GM19238 (cell line): ENCODE results near the gene IGFL4.

ENCODE experiments used
- DNase-seq: peaks from one replicate; pipeline ENCODE4 v3.0.0; 2011; ENCODE audit warnings: low spot score; ENCODE audit not compliant: insufficient read length

The IGFL4 gene

DNA sequence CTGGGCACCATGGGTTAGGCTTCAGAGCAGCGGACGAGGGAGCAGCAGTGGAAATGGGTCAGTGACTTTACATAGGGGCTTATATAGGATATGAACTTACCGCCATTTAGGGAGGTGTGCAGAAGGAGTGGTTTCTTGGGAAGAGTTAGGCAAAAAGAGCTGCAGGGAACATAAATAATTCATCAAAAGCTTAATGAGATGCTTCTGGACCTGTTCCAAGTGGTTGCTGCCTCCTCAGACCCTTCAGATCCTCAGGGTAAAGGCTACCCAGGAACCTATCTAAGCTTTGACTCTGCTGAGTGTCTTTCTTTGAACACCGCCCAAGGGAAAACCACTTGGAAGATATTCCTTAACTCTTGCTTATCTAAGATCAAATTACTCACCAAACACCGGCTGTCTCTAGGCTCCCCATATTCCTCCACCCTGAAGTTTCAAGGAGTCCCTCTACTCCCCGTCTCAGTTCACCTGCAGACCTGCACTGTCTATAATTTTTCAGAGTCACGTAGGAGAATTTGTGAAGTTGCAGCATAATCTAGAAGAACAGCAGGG lies at the start of gene IGFL4:
TSS of gene IGFL4 (minus strand) at position 51 of the 549 bp plus-strand sequence. CDS start at position 11, 40 bp downstream.
- DNase-seq, result no peak

DNA sequence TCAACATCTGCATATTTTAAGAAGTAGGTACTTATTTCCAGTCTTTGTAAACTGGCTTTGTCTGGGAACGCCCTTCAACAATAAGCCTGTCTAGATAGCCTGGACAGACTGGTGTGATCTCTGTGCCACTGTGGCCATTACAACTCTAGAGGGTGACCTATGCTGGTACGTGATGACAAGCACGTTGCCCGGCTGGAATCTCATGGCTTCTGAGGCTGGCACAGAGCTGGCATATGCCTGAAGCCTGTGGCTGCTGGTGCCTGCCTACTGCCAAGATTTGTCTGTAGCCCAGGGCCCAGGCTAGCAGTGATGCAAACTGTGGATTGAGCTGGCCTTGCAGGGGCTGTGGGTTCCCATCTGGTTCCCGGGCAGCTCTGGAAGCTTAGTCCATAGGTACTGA lies 49.6 kb upstream of the IGFL4 start:
- no peak for DNase-seq

DNA sequence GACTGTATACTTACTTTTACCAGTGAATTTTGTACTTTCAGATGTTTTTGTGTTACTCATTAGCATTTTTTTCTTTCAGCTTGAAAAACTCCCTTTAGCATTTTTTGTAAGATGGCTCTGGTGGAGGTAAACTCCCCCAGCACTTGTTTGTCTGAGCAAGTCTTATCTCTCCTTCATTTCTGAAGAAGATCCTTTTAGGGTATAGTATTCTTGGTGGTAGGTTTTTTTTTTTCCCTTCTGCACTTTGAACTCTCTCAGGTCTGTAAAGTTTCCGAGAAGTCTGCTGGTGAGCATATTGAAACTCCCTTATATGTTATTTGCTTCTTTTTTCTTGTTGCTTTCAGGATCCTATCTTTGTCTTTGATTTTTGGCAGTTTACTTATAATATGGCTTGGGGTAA lies 48.6 kb upstream of the IGFL4 start:
- DNase-seq, result no peak

DNA sequence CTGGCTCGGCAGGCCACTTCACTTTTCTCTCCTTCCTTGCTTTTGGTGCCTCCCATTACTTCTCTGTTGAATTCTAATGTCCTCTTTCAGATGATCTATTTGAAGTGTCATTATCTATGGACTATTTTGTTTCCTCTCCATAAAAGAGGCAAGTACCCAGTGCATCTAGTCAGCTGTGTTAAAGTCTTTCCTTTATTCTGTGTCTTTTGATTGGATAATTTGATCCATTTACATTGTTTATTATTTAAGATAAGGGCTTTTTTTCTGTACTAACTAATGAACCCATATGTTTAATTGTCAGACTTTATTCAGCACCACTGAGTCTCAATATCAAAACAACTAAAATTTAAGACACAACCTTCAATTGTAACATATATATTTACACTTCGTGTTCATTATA lies 47.3 kb upstream of the IGFL4 start:
- no peak for DNase-seq

DNA sequence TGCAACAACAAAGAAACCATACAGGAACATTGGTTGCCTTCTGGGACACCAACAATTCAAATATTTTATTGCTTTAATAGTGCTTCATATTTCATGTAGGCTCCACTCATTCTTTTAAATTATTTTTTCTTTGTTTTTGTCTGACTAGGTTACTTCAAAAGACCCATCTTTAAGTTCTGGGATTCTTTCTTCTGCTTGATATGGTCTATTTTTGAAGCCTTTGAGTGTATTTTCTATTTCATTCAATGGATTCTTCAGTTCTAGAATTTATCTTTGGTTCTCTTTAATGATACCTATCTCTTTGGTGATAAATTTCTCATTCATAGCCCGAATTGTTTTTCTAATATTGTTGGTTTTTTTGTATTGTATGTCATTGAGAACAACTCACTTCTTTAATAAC lies 45.1 kb upstream of the IGFL4 start:
- no peak for DNase-seq

DNA sequence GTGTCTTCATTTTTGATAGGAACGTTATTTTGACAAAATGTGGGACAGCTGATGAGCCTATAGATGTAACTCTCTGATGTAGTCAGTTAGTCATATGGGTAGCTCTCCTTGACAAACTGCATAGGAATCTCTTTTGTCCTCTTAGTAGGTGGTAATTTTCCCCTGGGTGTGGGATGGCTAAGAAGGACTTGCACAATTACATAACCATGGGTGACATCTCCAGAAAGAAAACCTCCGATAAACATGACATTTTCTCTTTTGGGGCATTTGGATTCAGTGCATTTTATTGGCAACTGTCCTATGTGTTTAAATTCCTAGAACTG lies 41.9 kb upstream of the IGFL4 start:
- no peak for DNase-seq

DNA sequence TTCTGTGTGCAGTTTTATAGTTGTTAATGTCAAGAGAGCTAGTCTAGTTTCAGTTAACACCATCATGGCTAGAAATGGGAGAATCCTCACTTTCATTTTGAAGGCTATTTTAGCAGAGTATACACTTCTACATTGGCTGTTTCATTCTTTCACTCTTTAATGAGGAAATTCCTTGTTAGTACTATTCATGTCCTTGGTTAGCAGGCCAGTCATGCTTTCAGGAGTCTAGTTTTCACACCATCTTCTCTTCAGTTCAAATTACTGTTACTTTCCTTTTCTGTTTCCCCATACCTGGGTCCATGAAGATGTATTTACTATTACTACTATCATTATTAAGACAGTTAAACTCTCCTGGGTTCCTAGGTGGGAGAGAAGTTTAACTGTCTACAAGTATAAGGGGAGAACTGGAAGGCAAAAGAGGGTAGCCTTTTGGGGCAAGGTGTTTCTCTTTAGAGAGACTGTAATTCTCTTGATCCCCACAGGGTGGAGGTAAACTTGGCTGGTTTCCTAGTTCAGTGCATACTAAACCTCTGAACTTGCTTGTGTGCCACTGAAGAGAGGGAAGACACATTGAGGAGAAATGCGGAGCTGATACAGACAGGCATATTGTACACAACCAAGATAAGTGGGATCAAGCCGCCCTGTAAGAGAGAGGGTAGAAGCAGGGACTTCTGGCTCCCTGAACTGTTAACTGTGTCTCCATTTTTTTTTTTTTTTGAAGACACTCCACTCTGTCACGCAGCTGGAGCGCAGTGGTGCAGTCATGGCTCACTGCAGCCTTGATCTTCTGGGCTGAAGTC lies 41.3 kb upstream of the IGFL4 start:
- no peak for DNase-seq

DNA sequence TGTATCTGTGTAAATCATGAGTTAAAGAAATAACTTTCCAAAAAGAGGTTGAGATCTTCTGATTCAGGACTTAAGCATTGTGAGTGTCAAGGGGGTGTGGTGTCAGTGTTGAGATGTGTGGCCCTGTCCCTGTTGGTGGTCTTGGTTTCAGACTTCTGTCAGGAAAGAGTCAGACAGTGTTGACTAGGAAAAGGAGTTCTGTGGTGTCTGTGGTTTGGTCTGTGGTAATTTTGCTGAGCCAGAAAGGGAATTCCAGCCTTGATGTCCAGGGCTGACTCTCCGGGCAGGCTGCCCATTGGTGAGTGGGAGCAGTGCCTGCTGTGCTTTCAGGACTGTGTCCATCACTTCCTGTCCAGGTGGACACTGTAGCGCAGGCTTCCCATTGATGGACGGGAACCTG lies 39.8 kb upstream of the IGFL4 start:
- no peak for DNase-seq

DNA sequence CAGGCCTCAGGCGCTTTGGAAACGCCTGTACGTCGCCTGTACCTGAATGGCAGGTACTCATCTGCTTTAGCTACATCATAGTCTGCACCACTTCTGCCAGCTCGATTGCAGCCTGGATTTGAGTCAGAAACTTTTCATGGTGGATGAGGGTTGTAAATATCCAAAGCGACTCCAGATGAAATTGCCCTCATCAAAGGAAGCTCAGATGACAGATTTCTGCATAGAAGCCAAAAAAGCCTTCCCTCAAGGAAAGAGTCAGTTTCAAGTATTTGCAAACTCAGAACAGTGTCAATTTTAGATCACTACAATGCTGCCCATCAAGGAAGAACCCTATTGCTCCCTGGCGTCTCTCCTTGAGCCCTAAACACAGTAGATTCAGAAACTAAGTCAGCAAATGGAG lies 38.8 kb upstream of the IGFL4 start:
- DNase-seq, result no peak

DNA sequence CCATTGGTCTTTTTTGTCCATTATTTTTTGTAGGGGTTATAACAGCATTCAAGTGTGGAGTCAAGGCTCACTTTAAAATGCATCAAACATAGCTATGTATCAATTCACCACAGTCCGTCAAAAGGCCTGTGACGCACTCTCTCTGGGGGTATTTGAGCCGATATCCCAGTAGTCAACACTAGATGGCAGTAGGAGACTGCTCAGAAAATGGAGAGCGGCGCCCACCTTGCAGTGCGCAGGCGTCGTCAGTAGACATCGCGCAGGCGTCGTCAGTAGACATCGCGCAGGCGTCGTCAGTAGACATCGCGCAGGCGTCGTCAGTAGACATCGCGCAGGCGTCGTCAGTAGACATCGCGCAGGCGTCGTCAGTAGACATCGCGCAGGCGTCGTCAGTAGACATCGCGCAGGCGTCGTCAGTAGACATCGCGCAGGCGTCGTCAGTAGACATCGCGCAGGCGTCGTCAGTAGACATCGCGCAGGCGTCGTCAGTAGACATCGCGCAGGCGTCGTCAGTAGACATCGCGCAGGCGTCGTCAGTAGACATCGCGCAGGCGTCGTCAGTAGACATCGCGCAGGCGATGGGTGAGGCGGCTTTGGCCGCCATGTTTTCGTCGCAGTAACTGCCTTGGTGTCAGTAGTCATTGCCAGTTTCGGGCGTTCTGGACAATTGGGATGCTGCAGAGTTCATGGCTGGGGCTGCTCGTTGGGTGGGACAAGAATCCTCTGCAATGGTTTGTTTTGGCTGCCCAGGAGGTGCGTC lies 38.0 kb upstream of the IGFL4 start:
- DNase-seq, result peak; percentile 15

DNA sequence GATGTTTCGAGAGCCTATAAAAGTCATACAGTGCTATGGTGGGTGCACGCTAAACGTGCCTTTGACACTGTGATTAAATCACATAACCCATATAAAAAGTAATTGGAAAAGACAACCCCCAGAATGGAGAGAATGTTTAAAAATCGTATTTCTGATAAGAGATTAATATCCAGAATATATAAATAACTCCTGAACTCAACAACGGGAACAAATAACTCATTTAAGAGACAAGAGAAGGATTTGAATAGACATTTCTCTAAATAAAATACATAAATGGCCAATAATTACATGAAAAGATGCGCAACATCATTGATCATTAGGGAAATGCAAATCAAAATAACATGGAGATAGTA lies 37.0 kb upstream of the IGFL4 start:
- no peak for DNase-seq

DNA sequence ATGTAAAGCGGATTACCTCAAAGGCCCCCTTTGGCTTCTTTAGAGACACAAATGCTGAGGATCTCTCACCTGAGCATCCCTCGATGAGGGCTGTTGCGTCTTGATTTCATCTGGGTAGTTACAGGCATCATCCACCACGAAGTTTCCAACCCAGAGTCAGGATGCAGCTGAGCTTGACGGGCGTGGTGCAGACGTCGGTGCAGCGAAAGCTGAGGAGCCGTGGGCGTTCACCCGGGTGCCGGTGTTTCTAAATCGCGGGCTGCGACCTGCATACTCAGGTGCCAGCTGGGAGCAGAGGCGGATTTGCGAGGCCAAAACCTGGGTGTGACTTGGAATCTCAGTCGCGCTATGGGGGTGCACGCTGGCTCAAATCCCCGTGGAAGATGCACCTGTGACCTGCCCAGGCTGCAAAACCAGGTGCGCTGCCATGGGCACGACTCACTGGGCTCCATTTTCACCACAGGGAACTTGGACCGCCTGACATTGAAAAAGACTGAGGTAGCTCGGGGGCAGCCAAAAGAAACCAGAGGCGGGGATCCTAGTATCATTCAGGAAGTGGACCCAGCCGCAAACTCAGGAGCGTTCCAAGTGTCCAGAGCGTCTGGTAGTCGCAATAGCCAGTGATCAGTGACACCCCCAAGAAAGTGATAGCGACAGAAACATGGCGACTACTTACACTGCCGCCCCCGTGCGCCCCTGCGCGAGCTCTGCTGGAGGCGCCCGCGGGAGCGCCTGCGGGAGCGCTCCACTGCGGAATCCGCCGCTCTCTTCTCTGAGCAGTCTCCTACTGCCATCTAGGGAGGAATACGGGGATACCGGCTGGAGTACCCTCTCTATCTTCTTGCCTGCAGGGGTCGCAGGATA lies 36.4 kb upstream of the IGFL4 start:
- peak; percentile 30 for DNase-seq

DNA sequence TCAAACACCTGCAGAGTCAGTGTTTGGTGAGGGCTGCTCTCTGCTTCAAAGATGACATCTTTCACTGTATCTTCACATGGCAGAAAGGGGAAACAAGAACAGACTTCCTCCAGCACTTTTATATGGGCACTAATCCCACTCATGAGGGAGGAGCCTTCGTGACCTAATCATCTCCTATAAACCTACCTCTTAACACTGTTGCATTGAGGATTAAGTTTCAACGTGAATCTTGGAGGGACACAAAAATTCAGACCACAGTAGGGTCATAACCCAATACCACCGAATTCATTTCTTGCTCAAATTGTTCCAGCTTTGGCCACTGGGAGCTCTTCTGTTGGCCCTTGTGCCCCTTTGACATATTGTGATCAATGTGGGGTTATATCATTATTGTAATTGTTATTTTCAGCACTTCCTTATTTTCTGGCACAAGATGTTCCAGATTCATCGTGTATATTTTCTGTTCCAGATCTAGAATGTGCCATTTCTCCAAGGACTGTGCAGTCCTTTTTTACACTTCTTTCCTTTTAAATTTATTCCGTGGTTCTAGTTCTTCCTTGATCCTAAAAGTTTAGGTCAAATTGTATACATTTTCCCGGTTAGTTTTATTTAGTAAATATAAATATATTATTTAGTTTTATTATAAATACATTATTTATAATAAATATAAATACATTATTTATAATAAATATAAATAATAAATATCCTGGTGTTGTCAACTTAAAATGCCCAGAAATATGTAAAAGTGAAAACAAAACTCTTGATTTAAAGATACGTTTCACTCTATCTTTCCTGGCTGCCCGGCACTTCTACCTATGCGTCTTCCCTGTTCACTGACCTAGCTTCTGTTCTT lies 35.5 kb upstream of the IGFL4 start:
- no peak for DNase-seq

DNA sequence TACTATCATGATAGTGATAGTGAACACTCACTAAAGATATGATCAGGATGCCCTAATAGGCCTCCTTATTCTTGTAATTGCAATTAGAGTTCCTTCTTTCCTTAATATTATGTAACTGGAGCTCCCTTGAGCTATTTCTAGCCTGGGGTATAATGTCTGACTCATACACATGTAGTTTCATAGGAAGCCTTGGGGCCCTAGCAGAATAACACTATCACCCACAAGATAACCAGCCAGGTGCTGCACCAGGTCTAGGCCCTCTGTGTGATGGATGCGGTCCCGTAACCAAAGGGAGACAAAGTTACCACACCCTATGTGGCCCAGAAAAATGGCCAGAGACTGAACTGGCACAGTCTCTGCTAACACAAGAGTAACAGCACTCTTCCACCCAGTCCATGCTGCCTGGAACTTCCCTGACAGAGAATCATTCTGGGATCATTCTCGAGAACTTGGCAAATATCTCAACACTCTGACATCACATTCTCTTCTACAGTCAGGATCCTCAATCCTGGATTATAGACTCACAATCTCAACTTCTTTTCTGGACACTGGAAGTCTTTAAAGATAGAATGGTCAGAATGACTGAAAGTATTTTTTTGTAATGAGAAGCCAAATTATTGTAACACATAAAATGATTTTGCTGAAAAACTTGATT lies 32.6 kb upstream of the IGFL4 start:
- DNase-seq, result no peak

DNA sequence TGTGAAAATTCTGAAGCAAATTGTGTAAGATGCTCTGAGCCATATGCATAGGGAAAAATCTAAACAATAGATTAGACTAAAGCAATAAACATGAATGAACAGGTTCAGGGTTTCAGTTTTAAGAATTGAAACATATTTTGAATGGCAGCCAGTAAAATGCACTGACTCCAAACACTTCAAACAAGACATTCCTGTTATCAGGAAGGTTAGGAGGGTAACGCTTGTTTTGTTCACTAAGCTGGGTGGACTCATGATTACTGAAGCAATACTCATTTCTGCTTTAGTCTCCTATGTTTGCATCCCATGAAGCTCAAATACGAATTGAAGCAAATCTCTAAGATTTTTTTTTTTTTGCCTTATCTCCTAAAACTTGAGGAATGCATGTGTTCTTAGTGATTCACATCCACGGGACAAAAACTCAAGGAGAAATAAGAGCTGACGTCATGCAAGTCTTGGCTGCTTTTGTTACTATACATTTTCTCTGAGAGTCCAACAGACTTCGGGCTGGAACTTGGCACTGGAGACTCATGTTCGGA lies 29.1 kb upstream of the IGFL4 start:
- DNase-seq, result no peak

DNA sequence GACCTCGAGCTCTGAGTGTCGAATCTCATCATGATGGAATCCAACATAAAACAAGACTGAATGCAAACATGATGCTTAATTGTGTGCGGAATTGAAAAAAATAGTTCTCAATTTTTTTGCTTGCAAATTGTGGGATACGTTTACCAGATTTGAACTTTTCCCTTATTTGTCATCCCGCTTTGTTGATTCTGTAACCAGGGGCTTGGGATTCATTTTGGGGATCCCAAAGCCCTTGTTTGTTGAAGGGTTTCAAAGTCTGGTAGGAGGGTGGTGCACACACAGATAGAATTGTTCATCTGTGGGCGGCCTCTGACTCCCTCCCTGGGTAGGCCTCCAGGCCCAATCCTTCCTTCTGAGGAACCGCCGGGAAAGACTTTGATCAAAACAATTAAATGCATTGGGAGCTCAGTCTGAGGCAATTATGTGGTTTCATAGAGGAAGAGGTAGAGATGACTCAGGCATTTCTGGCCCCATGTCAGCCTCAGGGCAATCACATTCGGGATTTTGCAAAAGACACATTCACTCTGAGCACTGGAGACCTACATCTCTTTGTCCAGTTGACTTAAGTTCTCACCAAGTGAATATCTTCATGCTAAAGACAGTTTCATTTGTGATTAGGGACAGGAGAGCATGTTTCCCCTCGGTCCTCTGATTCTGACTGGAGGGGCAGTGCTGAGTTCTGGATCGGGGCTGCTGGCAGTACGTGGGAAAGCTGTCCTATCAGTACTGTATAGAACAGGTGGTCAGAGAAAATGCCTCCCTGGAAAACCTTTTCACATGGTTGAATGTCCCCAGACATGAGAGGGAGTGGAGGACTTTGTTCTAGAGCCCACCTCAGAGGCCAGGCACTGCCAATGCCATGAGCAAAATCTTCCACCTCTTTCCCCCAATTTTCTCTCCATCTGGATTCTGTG lies 27.8 kb upstream of the IGFL4 start:
- DNase-seq, result no peak

DNA sequence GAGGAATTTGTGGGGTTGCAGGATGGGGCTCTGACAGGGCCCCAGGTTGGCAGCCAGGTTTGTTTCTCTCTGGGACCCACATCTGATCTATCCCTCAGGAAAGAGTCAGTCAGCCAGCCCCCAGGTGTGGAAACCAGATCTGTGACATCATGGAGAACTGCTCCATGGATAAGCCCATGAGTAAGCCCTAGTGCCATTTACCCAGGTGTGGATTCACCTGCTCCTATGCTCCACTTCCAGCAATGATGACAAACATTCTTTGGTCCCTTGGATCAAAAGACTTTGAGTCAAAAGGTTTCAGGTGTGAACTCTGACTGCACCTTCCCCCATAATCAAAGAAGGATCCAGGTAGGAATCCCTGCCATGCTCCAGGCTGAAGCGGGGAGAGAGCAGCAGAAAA lies 26.9 kb upstream of the IGFL4 start:
- DNase-seq, result no peak

DNA sequence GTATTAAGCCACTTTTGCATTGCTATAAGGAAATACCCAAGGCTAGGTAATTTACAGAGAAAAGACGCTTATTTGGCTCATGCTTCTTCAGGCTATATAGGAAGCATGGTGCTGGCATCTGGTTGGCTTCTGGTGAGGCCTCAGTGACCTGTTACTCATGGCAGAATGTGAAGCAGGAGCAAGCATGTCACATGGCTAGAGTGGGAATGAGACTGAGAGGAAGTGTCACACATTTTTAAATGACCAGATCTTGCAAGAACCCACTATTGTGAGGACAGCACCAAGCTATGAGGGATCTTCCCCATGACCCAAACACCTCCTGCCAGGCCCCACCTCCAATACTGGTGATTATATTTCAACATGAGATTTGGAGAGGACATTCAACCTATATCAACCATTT lies 25.7 kb upstream of the IGFL4 start:
- DNase-seq, result no peak

DNA sequence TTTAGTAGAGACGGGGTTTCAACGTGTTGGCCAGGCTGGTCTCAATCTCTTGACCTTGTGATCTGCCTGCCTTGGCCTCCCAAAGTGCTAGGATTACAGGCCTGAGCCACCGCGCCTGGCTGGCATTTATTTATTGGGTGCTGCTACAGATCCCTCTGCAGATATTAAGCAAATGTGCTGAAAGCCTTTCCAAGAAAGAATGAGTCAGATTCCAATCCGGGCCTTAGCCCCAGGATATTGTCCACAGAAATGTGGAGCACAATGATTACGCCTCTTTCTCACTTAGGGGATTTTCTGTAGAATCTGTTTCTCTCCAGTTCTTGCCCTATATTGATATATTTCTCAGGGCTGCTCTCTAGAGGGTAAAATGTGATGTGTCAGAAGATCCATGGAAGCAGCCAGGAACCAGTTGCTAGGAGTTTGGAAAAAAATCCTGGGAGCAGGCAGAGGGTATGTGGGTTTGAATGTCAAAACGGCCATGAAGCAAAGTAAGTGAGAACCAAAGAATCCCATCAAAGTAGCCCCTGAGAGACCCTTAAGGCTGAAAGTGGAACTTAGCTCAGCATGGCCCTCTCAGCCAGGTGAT lies 24.8 kb upstream of the IGFL4 start:
- DNase-seq, result no peak
